ENCODE measurements around the gene GALNT16.

Gene GALNT16

GRCh38 chr14:69231486-69231885, 28.5 kb upstream of the GALNT16 start:
- H3K4me3 ChIP-seq (ENCODE audit: low read depth, low read length) = no peak overlapping the region
- TF ChIP-seq POLR2A (IDR thresholded peaks at IDR 0.05; ENCODE audit: extremely low read depth, insufficient read length) (no peak), MAX (IDR thresholded peaks at IDR 0.05; ENCODE audit: low read depth, low read length) (no peak), CTCF (IDR thresholded peaks at IDR 0.05; ENCODE audit: low read depth, low read length) (no peak), MYC (IDR thresholded peaks at IDR 0.05; ENCODE audit: low read depth, low read length) (no peak)

GRCh38 chr14:69232388-69232787, 27.6 kb upstream of the GALNT16 start:
- no peak for TF ChIP-seq CTCF (IDR thresholded peaks at IDR 0.05; ENCODE audit: low read depth, low read length)
- no peak for DNase-seq (ENCODE audit: low read depth)
- H3K4me3 ChIP-seq (ENCODE audit: low read depth, low read length) = no peak overlapping the region

More at GRCh38 chr14:69231486-69231885, 28.5 kb upstream of the GALNT16 start:
- DNase-seq (ENCODE audit: low read depth) = no peak

- TF ChIP-seq MAX (IDR thresholded peaks at IDR 0.05; ENCODE audit: low read depth, low read length) = no peak
- TF ChIP-seq MYC (IDR thresholded peaks at IDR 0.05; ENCODE audit: low read depth, low read length) = no peak
- TF ChIP-seq POLR2A (IDR thresholded peaks at IDR 0.05; ENCODE audit: extremely low read depth, insufficient read length) = no peak
- TF ChIP-seq CTCF (IDR thresholded peaks at IDR 0.05; ENCODE audit: low read depth, low read length) = no peak
- no peak for DNase-seq (ENCODE audit: low read depth)
- no peak overlapping the region for H3K4me3 ChIP-seq (ENCODE audit: low read depth, low read length)
Measured at GRCh38 chr14:69234106-69234505, 25.9 kb upstream of the GALNT16 start.

- DNase-seq (ENCODE audit: low read depth) = no peak
- no peak overlapping the region for H3K4me3 ChIP-seq (ENCODE audit: low read depth, low read length)
- no peak for TF ChIP-seq MAX (IDR thresholded peaks at IDR 0.05; ENCODE audit: low read depth, low read length)
- no peak for TF ChIP-seq CTCF (IDR thresholded peaks at IDR 0.05; ENCODE audit: low read depth, low read length)
- no peak for TF ChIP-seq MYC (IDR thresholded peaks at IDR 0.05; ENCODE audit: low read depth, low read length)
- TF ChIP-seq POLR2A (IDR thresholded peaks at IDR 0.05; ENCODE audit: extremely low read depth, insufficient read length) = no peak
Measured at GRCh38 chr14:69235708-69236107, 24.2 kb upstream of the GALNT16 start.

GRCh38 chr14:69237142-69237541, 22.8 kb upstream of the GALNT16 start:
- TF ChIP-seq CTCF (IDR thresholded peaks at IDR 0.05; ENCODE audit: low read depth, low read length) (no peak), MAX (IDR thresholded peaks at IDR 0.05; ENCODE audit: low read depth, low read length) (no peak), POLR2A (IDR thresholded peaks at IDR 0.05; ENCODE audit: extremely low read depth, insufficient read length) (no peak), MYC (IDR thresholded peaks at IDR 0.05; ENCODE audit: low read depth, low read length) (no peak)
- no peak for DNase-seq (ENCODE audit: low read depth)
- no peak overlapping the region for H3K4me3 ChIP-seq (ENCODE audit: low read depth, low read length)

- TF ChIP-seq MAX (IDR thresholded peaks at IDR 0.05; ENCODE audit: low read depth, low read length) (no peak), CTCF (IDR thresholded peaks at IDR 0.05; ENCODE audit: low read depth, low read length) (no peak), MYC (IDR thresholded peaks at IDR 0.05; ENCODE audit: low read depth, low read length) (no peak), POLR2A (IDR thresholded peaks at IDR 0.05; ENCODE audit: extremely low read depth, insufficient read length) (no peak)
- no peak overlapping the region for H3K4me3 ChIP-seq (ENCODE audit: low read depth, low read length)
- no peak for DNase-seq (ENCODE audit: low read depth)
Measured at GRCh38 chr14:69237584-69237983, 22.4 kb upstream of the GALNT16 start.

Data from NB4 (cell line).